LNCAP (cell line): ENCODE results near the gene TRMU.

ENCODE experiments used
- CTCF ChIP-seq: fragments of 450-650 bp; IDR thresholded peaks from 2 replicates; pipeline ENCODE4 v1.5.1; 2017; ENCODE audit warnings: mild to moderate bottlenecking

Gene TRMU

GRCh38 chr22:46335201-46336118 lies at the start of gene TRMU:
Gene TRMU (plus strand): TSS chr22:46335714. CDS start chr22:46335765, 51 bp downstream.
- TF ChIP-seq CTCF, result no peak

- no peak for TF ChIP-seq CTCF
These were observed 49.5 kb upstream of the TRMU start for GRCh38 chr22:46286006-46286405.

- no peak for TF ChIP-seq CTCF
These were observed 48.3 kb upstream of the TRMU start for GRCh38 chr22:46286941-46287872.

GRCh38 chr22:46287873-46288751 lies 47.4 kb upstream of the TRMU start:
- no peak for TF ChIP-seq CTCF

GRCh38 chr22:46288846-46289243 lies 46.7 kb upstream of the TRMU start:
- TF ChIP-seq CTCF, result no peak

- no peak for TF ChIP-seq CTCF
These were observed 46.1 kb upstream of the TRMU start for GRCh38 chr22:46289244-46289891.
